Measurements from ENCODE around the gene PDP2. TPM values are rescaled to one million over a fixed set of nuclear protein-coding genes. Genes with fewer than 3 reads are reported as not detected.
A peak's percentile ranks its signal among the peaks of the same experiment; 100 is the strongest.

PDP2 gene
- total RNA-seq, 6 experiments from 2014 or later = 12.8 to 17.7 (median 16.2) TPM

DNA sequence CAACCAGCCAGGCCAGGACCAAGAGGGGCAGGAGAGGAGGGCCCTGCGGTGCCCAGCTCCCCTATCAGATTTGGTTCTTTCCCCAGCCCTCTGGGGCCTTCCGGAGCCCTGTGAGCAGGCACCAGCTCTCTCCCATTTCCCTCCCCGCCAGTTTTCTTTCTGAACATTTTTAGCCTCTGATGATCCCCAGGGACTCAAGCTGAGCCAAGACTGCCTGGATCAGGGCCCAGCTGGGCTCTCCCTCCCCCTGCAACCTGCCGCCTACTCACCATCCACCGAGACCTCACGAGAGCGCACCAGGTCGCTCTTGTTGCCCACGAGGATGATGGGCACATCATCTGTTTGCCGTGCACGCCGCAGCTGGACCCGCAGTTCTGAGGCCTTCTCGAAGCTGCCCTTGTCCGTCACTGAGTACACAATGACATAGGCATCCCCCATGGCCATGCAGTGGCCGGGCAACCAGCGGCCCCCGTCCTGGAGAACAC, 43.0 kb downstream of the PDP2 start:
- Mint-ChIP-seq H3K9me3 (no peaks in the 10 kb centered on the region), H3K27me3 (ENCODE audit: insufficient read depth) (peaks cover 13% of the 10 kb centered on the region), H3K27ac (no peak overlapping the region), H3K4me3 (no peak overlapping the region), H3K36me3 (ENCODE audit: low read depth) (no peaks in the 10 kb centered on the region), H3K4me1 (ENCODE audit: low read depth) (peaks cover 31% of the 10 kb centered on the region)
- no peak for DNase-seq
- TF ChIP-seq, protein P1, sequence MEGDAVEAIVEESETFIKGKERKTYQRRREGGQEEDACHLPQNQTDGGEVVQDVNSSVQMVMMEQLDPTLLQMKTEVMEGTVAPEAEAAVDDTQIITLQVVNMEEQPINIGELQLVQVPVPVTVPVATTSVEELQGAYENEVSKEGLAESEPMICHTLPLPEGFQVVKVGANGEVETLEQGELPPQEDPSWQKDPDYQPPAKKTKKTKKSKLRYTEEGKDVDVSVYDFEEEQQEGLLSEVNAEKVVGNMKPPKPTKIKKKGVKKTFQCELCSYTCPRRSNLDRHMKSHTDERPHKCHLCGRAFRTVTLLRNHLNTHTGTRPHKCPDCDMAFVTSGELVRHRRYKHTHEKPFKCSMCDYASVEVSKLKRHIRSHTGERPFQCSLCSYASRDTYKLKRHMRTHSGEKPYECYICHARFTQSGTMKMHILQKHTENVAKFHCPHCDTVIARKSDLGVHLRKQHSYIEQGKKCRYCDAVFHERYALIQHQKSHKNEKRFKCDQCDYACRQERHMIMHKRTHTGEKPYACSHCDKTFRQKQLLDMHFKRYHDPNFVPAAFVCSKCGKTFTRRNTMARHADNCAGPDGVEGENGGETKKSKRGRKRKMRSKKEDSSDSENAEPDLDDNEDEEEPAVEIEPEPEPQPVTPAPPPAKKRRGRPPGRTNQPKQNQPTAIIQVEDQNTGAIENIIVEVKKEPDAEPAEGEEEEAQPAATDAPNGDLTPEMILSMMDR (IDR thresholded peaks at IDR 0.05) = no peak

DNA sequence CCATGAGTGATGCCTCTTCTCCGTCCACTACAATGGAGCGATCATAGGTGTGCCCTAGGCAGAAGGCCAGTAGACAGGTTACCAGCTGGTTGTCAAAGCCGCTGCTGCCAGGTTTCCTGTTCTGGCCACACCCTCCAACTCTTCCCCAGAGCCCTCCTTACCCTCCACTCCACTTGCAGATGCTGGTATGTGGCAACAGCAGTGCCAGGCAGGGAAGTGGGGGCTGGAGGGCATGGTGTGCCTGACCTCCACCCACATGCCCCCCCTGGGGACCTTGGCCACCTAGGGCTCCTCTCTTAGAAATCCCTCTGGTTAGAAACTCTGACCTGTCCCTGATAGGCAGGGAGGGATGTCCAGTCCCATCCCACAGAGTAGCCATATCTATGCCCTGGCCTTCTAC, 43.6 kb downstream of the PDP2 start:
- TF ChIP-seq, protein P1 (IDR thresholded peaks at IDR 0.05) = no peak
- Mint-ChIP-seq H3K4me1 (ENCODE audit: low read depth) (peaks cover 37% of the 10 kb centered on the region), H3K9me3 (no peaks in the 10 kb centered on the region), H3K4me3 (no peak overlapping the region), H3K27ac (no peak overlapping the region), H3K27me3 (ENCODE audit: insufficient read depth) (peaks cover 11% of the 10 kb centered on the region), H3K36me3 (ENCODE audit: low read depth) (no peaks in the 10 kb centered on the region)
- DNase-seq = no peak

DNA sequence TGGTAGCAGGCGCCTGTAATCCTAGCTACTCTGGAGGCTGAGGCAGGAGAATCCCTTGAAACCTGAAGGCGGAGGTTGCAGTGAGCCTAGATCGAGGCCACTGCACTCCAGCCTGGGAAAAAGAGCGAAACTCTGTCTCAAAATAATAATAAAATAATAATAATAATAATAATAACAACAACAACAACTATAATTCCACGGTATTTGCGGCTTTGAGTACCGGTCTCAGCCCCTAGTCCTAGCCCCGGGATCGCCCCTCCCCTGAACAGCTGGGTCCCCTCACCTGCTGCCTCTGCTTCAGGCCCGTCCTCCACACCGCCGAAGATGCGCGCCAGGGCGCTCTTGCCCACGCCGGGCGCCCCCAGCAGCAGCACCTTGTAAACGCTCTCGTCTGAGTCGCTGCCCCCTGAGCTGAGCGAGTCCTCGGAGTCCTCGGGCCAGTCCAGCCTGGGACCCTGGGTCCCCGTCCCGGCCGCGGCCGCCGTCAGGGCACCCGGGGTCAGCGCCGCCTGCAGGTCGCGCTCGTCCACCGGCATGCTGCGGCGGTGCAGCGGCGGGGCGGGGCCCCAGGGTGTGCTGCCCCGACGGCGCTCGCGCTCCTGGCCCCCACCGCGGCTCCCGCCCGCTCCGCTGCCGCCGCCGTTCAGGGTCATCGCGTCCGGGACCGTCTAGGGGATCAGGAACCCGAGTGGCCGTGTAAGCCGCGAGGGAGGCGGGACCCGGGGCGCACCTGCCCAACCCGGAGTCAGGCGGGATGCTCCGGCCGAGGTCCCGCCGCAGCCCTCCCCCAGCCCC, 44.4 kb downstream of the PDP2 start:
- H3K27me3 Mint-ChIP-seq (ENCODE audit: insufficient read depth) = peaks cover 9% of the 10 kb centered on the region
- peak overlapping the region; percentile 82 for H3K4me3 Mint-ChIP-seq
- H3K9me3 Mint-ChIP-seq = no peaks in the 10 kb centered on the region
- H3K27ac Mint-ChIP-seq = no peak overlapping the region
- peaks cover 42% of the 10 kb centered on the region for H3K4me1 Mint-ChIP-seq (ENCODE audit: low read depth)
- TF ChIP-seq, protein P1 (IDR thresholded peaks at IDR 0.05) = peak; percentile 68
- H3K36me3 Mint-ChIP-seq (ENCODE audit: low read depth) = no peaks in the 10 kb centered on the region
- DNase-seq = no peak

DNA sequence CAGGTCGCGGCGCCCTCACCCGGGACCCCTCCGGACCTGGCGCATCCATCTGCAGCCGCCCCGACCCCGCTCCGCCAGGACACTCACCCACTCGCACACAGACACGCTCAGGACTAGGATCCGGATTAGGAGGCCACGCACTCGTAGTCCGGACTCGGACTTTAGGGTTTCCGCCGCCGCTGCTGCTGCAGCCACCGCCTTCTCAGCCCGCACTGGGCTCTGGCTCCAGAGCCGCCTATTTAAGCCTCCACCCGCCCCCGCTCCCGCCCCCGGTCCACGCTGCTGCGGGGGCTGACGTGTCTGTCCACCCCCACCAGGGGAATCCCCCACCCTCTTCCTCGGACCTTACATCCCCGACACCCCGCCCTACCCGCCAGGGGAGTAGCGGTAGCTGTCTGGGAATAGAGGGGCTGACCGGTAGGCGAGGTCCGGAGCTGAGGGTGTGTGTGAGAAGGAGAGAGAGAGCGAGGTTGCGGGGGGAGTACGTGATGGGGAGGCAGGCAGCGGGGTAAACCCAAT, 45.1 kb downstream of the PDP2 start, which contains the start of gene RRAD:
Gene RRAD, minus strand, starts transcription at position 214 of the 519 bp plus-strand sequence. CDS start 356 bp downstream, outside the sequence.
- Mint-ChIP-seq H3K4me1 (ENCODE audit: low read depth) (peaks cover 49% of the 10 kb centered on the region), H3K4me3 (peak within 1 kb of the TSS; percentile 82), H3K9me3 (no peaks in the 10 kb centered on the region), H3K36me3 (ENCODE audit: low read depth) (no peaks in the 10 kb centered on the region), H3K27me3 (ENCODE audit: insufficient read depth) (peaks cover 3% of the 10 kb centered on the region; the same call in 1 of the 2 replicates), H3K27ac (peak within 1 kb of the TSS; percentile 99)
- no peak for DNase-seq
- TF ChIP-seq, protein P1 (IDR thresholded peaks at IDR 0.05) = no peak

DNA sequence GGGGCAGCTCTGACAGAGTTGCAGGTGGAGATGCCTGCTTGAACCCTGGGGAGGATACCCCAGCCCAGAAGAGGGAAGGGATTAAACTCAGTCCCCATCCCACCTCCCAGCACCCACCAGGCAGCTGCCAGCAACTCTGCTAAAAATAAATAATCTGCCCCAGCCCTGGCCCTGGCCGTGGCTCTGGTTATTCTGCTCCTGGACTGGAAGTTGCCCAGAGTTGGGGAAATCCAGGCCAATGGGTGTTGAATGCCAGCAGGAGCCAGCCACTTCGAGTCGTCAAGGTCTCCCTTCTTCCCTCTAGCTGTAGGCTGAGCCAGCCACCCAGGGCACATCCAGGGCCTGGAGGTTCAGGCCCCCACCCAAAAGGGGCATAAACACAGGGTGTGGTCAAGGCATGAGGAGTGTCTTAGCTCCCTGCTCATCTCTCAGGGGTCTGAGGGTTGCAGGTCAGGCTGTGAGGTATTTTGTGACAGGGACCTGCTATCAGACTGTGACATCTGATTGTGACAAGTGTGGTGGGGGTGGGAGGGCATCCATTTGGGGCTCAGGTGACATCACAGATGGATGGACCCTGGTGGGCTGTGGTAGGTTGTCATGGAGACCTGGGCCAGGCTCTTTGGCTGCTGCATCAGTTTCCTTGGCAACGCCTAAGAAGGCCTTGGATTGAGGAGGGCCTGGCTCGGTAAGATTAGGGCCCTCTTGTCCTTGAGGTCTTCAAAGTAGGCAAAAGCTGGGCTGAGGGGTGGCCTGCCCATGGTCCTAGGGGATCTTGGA, 46.0 kb downstream of the PDP2 start:
- TF ChIP-seq, protein P1 (IDR thresholded peaks at IDR 0.05) = no peak

More for the DNA sequence above, 46.0 kb downstream of the PDP2 start:
- Mint-ChIP-seq H3K4me1 (ENCODE audit: low read depth) (peaks cover 53% of the 10 kb centered on the region), H3K27ac (peak overlapping the region; percentile 99), H3K9me3 (no peaks in the 10 kb centered on the region), H3K36me3 (ENCODE audit: low read depth) (no peaks in the 10 kb centered on the region), H3K4me3 (peak overlapping the region; percentile 82; the same call in 1 of the 2 replicates), H3K27me3 (ENCODE audit: insufficient read depth) (peaks cover 1% of the 10 kb centered on the region; the same call in 1 of the 2 replicates)
- DNase-seq = no peak

Measured in HFFc6 (cell line).